ENCODE measurements around the gene PCA3. TPM values are rescaled to one million over a fixed set of nuclear protein-coding genes. Genes with fewer than 3 reads are reported as not detected.

PCA3 gene
- total and polyA plus RNA-seq, 2 of the 8 experiments (the other 6 are each of a cell fraction or from before 2014, with no cell fraction given), result not detected

- CTCF ChIA-PET (ENCODE audit: partially characterized antibody), result interaction anchor here (0.8 kb wide), 1 partner anchor 728 kb away, joined by 3 read pairs; no protein-coding TSS in a partner anchor
- H3K4ac ChIP-seq (replicated peaks; ENCODE audit: insufficient read length, low read depth, low read length), result no peak overlapping the region
- FAIRE-seq, result no peak
- no peak for TF ChIP-seq SIX5 (IDR thresholded peaks at IDR 0.05; ENCODE audit: low read depth, low read length)
- no peak for TF ChIP-seq CHD2 (IDR thresholded peaks at IDR 0.05; ENCODE audit: low read length)
- no peak for TF ChIP-seq CBX8 (IDR thresholded peaks at IDR 0.05; ENCODE audit: borderline replicate concordance, low read depth, low read length)
- TF ChIP-seq PHF8 (conservative IDR thresholded peaks at IDR 0.05; ENCODE audit: low read depth, low read length), result no peak
- TF ChIP-seq ATF2 (IDR thresholded peaks at IDR 0.05; ENCODE audit: low read length), result no peak
- no peak for TF ChIP-seq TCF12 (IDR thresholded peaks at IDR 0.05; ENCODE audit: low read depth, low read length)
- TF ChIP-seq SRF (IDR thresholded peaks at IDR 0.05; ENCODE audit: low read depth, low read length), result no peak
- no peak for TF ChIP-seq GTF2F1 (IDR thresholded peaks at IDR 0.05; ENCODE audit: borderline replicate concordance, low read depth, low read length)
- no peak for TF ChIP-seq EZH2 (IDR thresholded peaks at IDR 0.05; ENCODE audit: low read depth, low read length, severe bottlenecking)
These were observed 35.1 kb upstream of the PCA3 start for GRCh38 chr9:76729116-76729515.

More at GRCh38 chr9:76729116-76729515, 35.1 kb upstream of the PCA3 start:
- H4K5ac ChIP-seq (ENCODE audit: insufficient read length, low read depth, low read length), result no peak overlapping the region
- H2BK12ac ChIP-seq (ENCODE audit: low read depth, low read length), result no peak overlapping the region
- no peaks in the 10 kb centered on the region for H4K20me1 ChIP-seq (replicated peaks in 1 of 2; ENCODE audit: control insufficient read depth in 1 of 2, insufficient read depth in 2 of 2, low read length in 2 of 2)
- no peak overlapping the region for H4K91ac ChIP-seq (replicated peaks; ENCODE audit: insufficient read length, low read length)
- WGBS, 2 experiments (ENCODE audit: extremely low coverage in 1 of 2, insufficient coverage in 1 of 2, insufficient read length in 1 of 2, insufficient replicate concordance in 2 of 2, low coverage in 1 of 2, low lambda C conversion rate in 2 of 2, missing lambda C conversion rate in 1 of 2), result 88% methylated on average over 3 of the region's 3 CpGs; no CpG with 5 or more reads in 1 of the 2 experiments
- POLR2A ChIA-PET (ENCODE audit: partially characterized antibody), result no interaction called here
- no peaks in the 10 kb centered on the region for H3K36me3 ChIP-seq (ENCODE audit: control insufficient read depth in 2 of 4, insufficient read depth in 4 of 4, low read length in 3 of 4)
- H3K23me2 ChIP-seq (ENCODE audit: low read depth, low read length), result no peaks in the 10 kb centered on the region
- H3K9ac ChIP-seq (replicated peaks in 1 of 4; ENCODE audit: extremely low read depth in 1 of 4, low read depth in 3 of 4, low read length in 3 of 4), result no peak overlapping the region
- H3K27ac ChIP-seq (ENCODE audit: low read depth, low read length), result no peak overlapping the region
- no peak overlapping the region for H3K18ac ChIP-seq (ENCODE audit: extremely low read depth, low read length)
- H3K4me3 ChIP-seq (ENCODE audit: extremely low read depth in 1 of 4, insufficient read depth in 2 of 4, low read depth in 3 of 4, low read length in 4 of 4), result no peak overlapping the region
- no peaks in the 10 kb centered on the region for H3K79me2 ChIP-seq (ENCODE audit: control insufficient read depth in 1 of 2, insufficient read depth in 2 of 2, low read length in 2 of 2)
- no peak overlapping the region for H3K56ac ChIP-seq (replicated peaks; ENCODE audit: insufficient read length, low read depth, low read length)
- no peaks in the 10 kb centered on the region for H3K4me1 ChIP-seq (replicated peaks in 1 of 4; ENCODE audit: control insufficient read depth in 3 of 4, insufficient read depth in 4 of 4, low read length in 3 of 4)
- no peak overlapping the region for H2BK15ac ChIP-seq (ENCODE audit: low read length)
- no peak overlapping the region for H2BK20ac ChIP-seq (ENCODE audit: low read length)
- H3K23ac ChIP-seq (ENCODE audit: insufficient read length), result no peak overlapping the region
- no peak overlapping the region for H2BK120ac ChIP-seq (replicated peaks; ENCODE audit: low read depth, low read length)
- H4K8ac ChIP-seq (ENCODE audit: extremely low read depth, insufficient read depth, low read length), result no peak overlapping the region
- no peak for DNase-seq (ENCODE audit: low read depth in 1 of 2, low spot score in 2 of 2)
- H3K14ac ChIP-seq (ENCODE audit: insufficient read length), result no peak overlapping the region
- H3K4me2 ChIP-seq (ENCODE audit: insufficient read depth in 1 of 2, low read depth in 2 of 2, low read length in 2 of 2), result no peak overlapping the region
- no peaks in the 10 kb centered on the region for H3K79me1 ChIP-seq (ENCODE audit: low read depth, low read length)
- H2AK5ac ChIP-seq (ENCODE audit: low read depth, low read length), result no peak overlapping the region
- H2AFZ ChIP-seq (ENCODE audit: low read length), result no peak overlapping the region
- H2BK5ac ChIP-seq (ENCODE audit: low read depth, low read length), result no peak overlapping the region
- H3K27me3 ChIP-seq (replicated peaks in 1 of 4; ENCODE audit: control insufficient read depth in 3 of 4, extremely low read depth in 1 of 4, insufficient read depth in 3 of 4, low read length in 3 of 4), result no peaks in the 10 kb centered on the region
- H3K9me3 ChIP-seq (ENCODE audit: insufficient read depth in 2 of 2, low read depth in 1 of 2, low read length in 1 of 2), result no peaks in the 10 kb centered on the region

Data from H1 (cell line).